H1 (cell line): ENCODE results near the gene REPIN1. TPM values are rescaled to one million over a fixed set of nuclear protein-coding genes. Genes with fewer than 3 reads are reported as not detected.

Source experiments
- CTCF ChIA-PET: fragments of 300-600 bp; sonication (Branson Sonifier 250); formaldehyde crosslinking; loops from one replicate; lab custom pipeline; 2021; ENCODE audit not compliant: partially characterized antibody; lab: Charles Lee
- POLR2A ChIA-PET: fragments of 300-600 bp; sonication (Branson Sonifier 250); formaldehyde crosslinking; loops from one replicate; lab custom pipeline; 2021; ENCODE audit warnings: inconsistent platforms; ENCODE audit not compliant: partially characterized antibody; lab: Charles Lee
- DNase-seq, 2 experiments: peaks; one replicate each; pipeline versions ENCODE4 v3.0.0 to v3.0.0-alpha.2; 2010 to 2022; ENCODE audit warnings: low spot score in 2 of 2, low read depth in 1 of 2, mixed read lengths in 1 of 2
- FAIRE-seq: peaks from 2 replicates; lab custom pipeline; 2011; peaks lifted over from hg19 to GRCh38; lab: Jason Lieb, UNC
- H2AFZ ChIP-seq: 2 replicates; pipeline ENCODE4 v1.8.1; 2012; ENCODE audit warnings: low read length, inconsistent platforms
- H2AK5ac ChIP-seq: 2 replicates; pipeline ENCODE4 v1.6.1; 2013; ENCODE audit warnings: low read depth, low read length
- H2BK120ac ChIP-seq: replicated peaks from 2 replicates; pipeline ENCODE3; 2013; ENCODE audit warnings: low read depth, low read length, inconsistent platforms
- H2BK12ac ChIP-seq: 2 replicates; pipeline ENCODE4 v1.6.1; 2013; ENCODE audit warnings: low read depth, low read length
- H2BK15ac ChIP-seq: 2 replicates; pipeline ENCODE4 v1.6.1; 2013; ENCODE audit warnings: low read length
- H2BK20ac ChIP-seq: 2 replicates; pipeline ENCODE4 v1.6.1; 2013; ENCODE audit warnings: low read length
- H2BK5ac ChIP-seq: 2 replicates; pipeline ENCODE4 v1.6.1; 2013; ENCODE audit warnings: low read depth, low read length
- H3K14ac ChIP-seq: 2 replicates; pipeline ENCODE4 v1.6.1; 2013; ENCODE audit warnings: inconsistent platforms; ENCODE audit not compliant: insufficient read length
- H3K18ac ChIP-seq: 2 replicates; pipeline ENCODE4 v1.6.1; 2013; ENCODE audit warnings: low read length; ENCODE audit errors: extremely low read depth
- H3K23ac ChIP-seq: 2 replicates; pipeline ENCODE4 v1.6.1; 2013; ENCODE audit warnings: inconsistent platforms; ENCODE audit not compliant: insufficient read length
- H3K23me2 ChIP-seq: 2 replicates; pipeline ENCODE4 v1.6.1; 2013; ENCODE audit warnings: low read depth, low read length
- H3K27ac ChIP-seq: 2 replicates; pipeline ENCODE4 v1.6.1; 2011; ENCODE audit warnings: low read depth, low read length, inconsistent platforms
- H3K27me3 ChIP-seq, 4 experiments: replicated peaks in 1 of 4; 1 replicate in 1 of 4; 2 replicates in 3 of 4; pipeline versions ENCODE4 v1.6.1 to v1.8.1; 2011 to 2013; ENCODE audit warnings: low read length in 3 of 4, mild to moderate bottlenecking in 3 of 4, inconsistent platforms in 2 of 4, mixed read lengths in 2 of 4, moderate library complexity in 1 of 4; ENCODE audit not compliant: control insufficient read depth in 3 of 4, insufficient read depth in 3 of 4; ENCODE audit errors: extremely low read depth in 1 of 4
- H3K36me3 ChIP-seq, 4 experiments: 2 replicates each; pipeline versions ENCODE4 v1.6.1 to v1.8.1; 2011 to 2013; ENCODE audit warnings: mild to moderate bottlenecking in 4 of 4, low read length in 3 of 4, moderate library complexity in 2 of 4, control low read depth in 1 of 4, inconsistent platforms in 1 of 4; ENCODE audit not compliant: insufficient read depth in 4 of 4, control insufficient read depth in 2 of 4
- H3K4ac ChIP-seq: replicated peaks from 2 replicates; pipeline ENCODE3; 2013; ENCODE audit warnings: low read length, low read depth, mixed read lengths, inconsistent platforms; ENCODE audit not compliant: insufficient read length
- H3K4me1 ChIP-seq, 4 experiments: replicated peaks in 1 of 4; 1 replicate in 1 of 4; 2 replicates in 3 of 4; pipeline versions ENCODE4 v1.6.1 to v1.8.1; 2011 to 2013; ENCODE audit warnings: low read length in 3 of 4, inconsistent platforms in 2 of 4, mixed read lengths in 1 of 4; ENCODE audit not compliant: insufficient read depth in 4 of 4, control insufficient read depth in 3 of 4
- H3K4me2 ChIP-seq, 2 experiments: 2 replicates each; pipeline versions ENCODE4 v1.6.1 to v1.8.1; 2011 to 2013; ENCODE audit warnings: low read depth in 2 of 2, low read length in 2 of 2, control low read depth in 1 of 2, inconsistent platforms in 1 of 2, mild to moderate bottlenecking in 1 of 2; ENCODE audit not compliant: insufficient read depth in 1 of 2
- H3K4me3 ChIP-seq, 4 experiments: fragments of 200-600, 300-600 bp in 1 of 4; sonication (generic), shearing (Covaris generic), sonication (Bioruptor Twin) in 1 of 4; 2 replicates each; pipeline versions ENCODE4 v1.5.1 to v1.8.1; 2011 to 2016; ENCODE audit warnings: low read length in 4 of 4, low read depth in 3 of 4, control low read depth in 2 of 4, inconsistent platforms in 2 of 4, mild to moderate bottlenecking in 2 of 4, mixed read lengths in 1 of 4, moderate library complexity in 1 of 4; ENCODE audit not compliant: insufficient read depth in 2 of 4; ENCODE audit errors: extremely low read depth in 1 of 4
- H3K56ac ChIP-seq: replicated peaks from 2 replicates; pipeline ENCODE3; 2013; ENCODE audit warnings: low read depth, mild to moderate bottlenecking, mixed read lengths, low read length, inconsistent platforms; ENCODE audit not compliant: insufficient read length
- H3K79me1 ChIP-seq: 2 replicates; pipeline ENCODE4 v1.6.1; 2013; ENCODE audit warnings: low read depth, low read length, control low read depth
- H3K79me2 ChIP-seq, 2 experiments: 2 replicates each; pipeline versions ENCODE4 v1.6.1 to v1.8.1; 2012 to 2013; ENCODE audit warnings: low read length in 2 of 2, mild to moderate bottlenecking in 2 of 2, inconsistent platforms in 1 of 2; ENCODE audit not compliant: insufficient read depth in 2 of 2, control insufficient read depth in 1 of 2
- H3K9ac ChIP-seq, 4 experiments: replicated peaks in 1 of 4; 1 replicate in 1 of 4; 2 replicates in 3 of 4; pipeline versions ENCODE4 v1.6.1 to v1.8.1; 2011 to 2013; ENCODE audit warnings: low read depth in 3 of 4, low read length in 3 of 4, control low read depth in 2 of 4, mild to moderate bottlenecking in 2 of 4, moderate library complexity in 2 of 4, inconsistent platforms in 1 of 4; ENCODE audit errors: extremely low read depth in 1 of 4
- H3K9me3 ChIP-seq, 2 experiments: 2 replicates each; pipeline versions ENCODE4 v1.6.1 to v1.8.1; 2012 to 2013; ENCODE audit warnings: mild to moderate bottlenecking in 2 of 2, moderate library complexity in 2 of 2, control low read depth in 1 of 2, inconsistent platforms in 1 of 2, low read depth in 1 of 2, low read length in 1 of 2, mixed read lengths in 1 of 2; ENCODE audit not compliant: insufficient read depth in 2 of 2
- H4K20me1 ChIP-seq, 2 experiments: replicated peaks in 1 of 2; 2 replicates each; pipeline versions ENCODE3 to v1.8.1; 2011 to 2013; ENCODE audit warnings: inconsistent platforms in 2 of 2, low read length in 2 of 2, mild to moderate bottlenecking in 1 of 2; ENCODE audit not compliant: insufficient read depth in 2 of 2, control insufficient read depth in 1 of 2
- H4K5ac ChIP-seq: 2 replicates; pipeline ENCODE4 v1.6.1; 2013; ENCODE audit warnings: low read length, low read depth, mixed read lengths, inconsistent platforms; ENCODE audit not compliant: insufficient read length
- H4K8ac ChIP-seq: 2 replicates; pipeline ENCODE4 v1.8.0; 2013; ENCODE audit warnings: mild to moderate bottlenecking, moderate library complexity, low read length, inconsistent platforms; ENCODE audit not compliant: insufficient read depth; ENCODE audit errors: extremely low read depth
- H4K91ac ChIP-seq: replicated peaks from 2 replicates; pipeline ENCODE3; 2013; ENCODE audit warnings: low read length, mixed read lengths, inconsistent platforms; ENCODE audit not compliant: insufficient read length
- BACH1 ChIP-seq: IDR thresholded peaks from 2 replicates; pipeline ENCODE4 v1.6.1; 2012; ENCODE audit warnings: low read length, improper control_type of control experiment
- POLR2AphosphoS5 ChIP-seq: IDR thresholded peaks from 2 replicates; pipeline ENCODE4 v1.6.1; 2011; ENCODE audit warnings: low read depth, low read length
- TBP ChIP-seq: IDR thresholded peaks from 2 replicates; pipeline ENCODE4 v1.6.1; 2011; ENCODE audit warnings: low read depth, low read length, improper control_type of control experiment
- WGBS, 2 experiments: shearing (Covaris generic) in 1 of 2; methylation state at CpG; one replicate each; pipeline versions ENCODE4 v1.1.6 to v1.1.7; 2013 to 2015; ENCODE audit warnings: low lambda C conversion rate in 2 of 2, mixed read lengths in 2 of 2, inconsistent platforms in 1 of 2, low coverage in 1 of 2, missing lambda C conversion rate in 1 of 2; ENCODE audit not compliant: insufficient replicate concordance in 2 of 2, insufficient coverage in 1 of 2, insufficient read length in 1 of 2; ENCODE audit errors: extremely low coverage in 1 of 2, missing lambda C conversion rate in 1 of 2; 5-methylcytosine and 5-hydroxymethylcytosine counted together
- polyA plus RNA-seq, 7 experiments: library from polyadenylated mRNA; depleted of rRNA in 3 of 7; stranded (reverse) in 5 of 7; unstranded in 2 of 7; fragments of >200 nt in 5 of 7; fragments of 200-250 nt in 2 of 7; gene quantifications; 1 replicate in 5 of 7; 2 replicates in 1 of 7; 4 replicates in 1 of 7; pipeline versions ENCODE4 v1.2.1 to v1.2.3, GENCODE V29; 2011 to 2013; ENCODE audit warnings: missing spikeins in 2 of 7, mixed read lengths in 2 of 7
- total RNA-seq: library from RNA; stranded (reverse); fragmentation: NEBNext Ultra II Directional; extraction: Animal tissue kit (Norgen Biotek cat#: 25700); gene quantifications from 2 replicates; pipeline ENCODE4 v1.2.1, GENCODE V29; 2021

REPIN1 gene
- total and polyA plus RNA-seq, 2 of the 8 experiments (the other 6 are each of a cell fraction or from before 2014, with no cell fraction given): 98.6 to 125 TPM

DNA sequence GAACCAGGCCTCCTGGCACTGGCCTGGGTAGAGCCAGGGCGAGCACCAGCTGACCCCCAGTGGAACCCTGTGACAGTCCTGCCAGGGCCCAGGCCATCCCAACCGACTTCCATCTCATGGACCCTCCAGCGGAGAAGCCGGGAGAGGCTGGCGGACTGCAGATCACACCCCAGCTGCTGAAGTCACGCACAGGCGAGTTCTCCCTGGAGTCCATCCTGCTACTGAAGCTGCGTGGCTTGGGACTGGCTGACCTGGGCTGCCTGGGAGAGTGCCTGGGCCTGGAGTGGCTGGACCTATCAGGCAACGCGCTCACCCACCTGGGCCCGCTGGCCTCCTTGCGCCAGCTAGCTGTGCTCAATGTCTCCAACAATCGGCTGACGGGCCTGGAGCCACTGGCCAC is 31.9 kb upstream of the REPIN1 start:
- Histone ChIP-seq H3K9ac (peak overlapping the region in 1 of 4 experiments; percentile 16; a peak in 2 of 7 replicates), H3K23ac (no peak overlapping the region), H3K27ac (no peak overlapping the region), H3K56ac (no peak overlapping the region), H3K4me3 (no peak overlapping the region), H2BK12ac (peak overlapping the region; percentile 52), H4K20me1 (peaks cover 9 to 18% of the 10 kb centered on the region in 2 experiments), H3K27me3 (peaks cover 0 to 3% (median 2%) of the 10 kb centered on the region in 4 experiments; a peak in 4 of 7 replicates), H3K4ac (no peak overlapping the region), H2AFZ (no peak overlapping the region), H2BK120ac (no peak overlapping the region), H3K4me1 (peaks cover 11 to 63% (median 33%) of the 10 kb centered on the region in 4 experiments), H3K79me1 (peaks cover 6% of the 10 kb centered on the region), H4K91ac (no peak overlapping the region), H3K14ac (no peak overlapping the region), H3K23me2 (peaks cover 17% of the 10 kb centered on the region), H2BK5ac (0 out of 2 replicates have a peak overlapping the region, but pooled peaks have one; percentile 54), H2BK15ac (no peak overlapping the region), H3K9me3 (no peaks in the 10 kb centered on the region), H4K5ac (no peak overlapping the region), H2AK5ac (peak overlapping the region; percentile 99), H3K4me2 (no peak overlapping the region), H3K36me3 (peaks cover 2 to 25% (median 7%) of the 10 kb centered on the region in 4 experiments; a peak in 6 of 8 replicates), H3K18ac (peak overlapping the region; percentile 19; the same call in 1 of the 2 replicates), H4K8ac (0 out of 2 replicates have a peak overlapping the region, but pooled peaks have one; percentile 0), H2BK20ac (no peak overlapping the region), H3K79me2 (peaks cover 0 to 17% of the 10 kb centered on the region in 2 experiments; a peak in 2 of 4 replicates)
- no peak for FAIRE-seq
- WGBS, 2 experiments: 87% methylated on average over 14 of the region's 14 CpGs; no CpG with 5 or more reads in 1 of the 2 experiments
- TF ChIP-seq POLR2AphosphoS5 (0 out of 2 replicates have a peak, but pooled peaks have one; percentile 2), TBP (no peak), BACH1 (no peak)
- CTCF ChIA-PET: interaction anchor here (0.7 to 2.2 kb wide), 9 partner anchors 10 to 47 kb away, joined by 3 to 8 read pairs (median 4); no protein-coding TSS in a partner anchor
- POLR2A ChIA-PET: interaction anchor here (0.6 to 7.6 kb wide), 11 partner anchors 9 to 78 kb away, joined by 3 to 76 read pairs (median 4); partner anchors contain the start of gene REPIN1
- no peak for DNase-seq
